H1 (cell line): ENCODE results near the gene TMEM131L. TPM values are rescaled to one million over a fixed set of nuclear protein-coding genes. Genes with fewer than 3 reads are reported as not detected.

ENCODE experiments used
- CTCF ChIA-PET: fragments of 300-600 bp; sonication (Branson Sonifier 250); formaldehyde crosslinking; loops from one replicate; lab custom pipeline; 2021; ENCODE audit not compliant: partially characterized antibody; lab: Charles Lee
- POLR2A ChIA-PET: fragments of 300-600 bp; sonication (Branson Sonifier 250); formaldehyde crosslinking; loops from one replicate; lab custom pipeline; 2021; ENCODE audit warnings: inconsistent platforms; ENCODE audit not compliant: partially characterized antibody; lab: Charles Lee
- DNase-seq, 2 experiments: peaks; one replicate each; pipeline versions ENCODE4 v3.0.0 to v3.0.0-alpha.2; 2010 to 2022; ENCODE audit warnings: low spot score in 2 of 2, low read depth in 1 of 2, mixed read lengths in 1 of 2
- FAIRE-seq: peaks from 2 replicates; lab custom pipeline; 2011; peaks lifted over from hg19 to GRCh38; lab: Jason Lieb, UNC
- H2AFZ ChIP-seq: 2 replicates; pipeline ENCODE4 v1.8.1; 2012; ENCODE audit warnings: low read length, inconsistent platforms
- H2AK5ac ChIP-seq: 2 replicates; pipeline ENCODE4 v1.6.1; 2013; ENCODE audit warnings: low read depth, low read length
- H2BK120ac ChIP-seq: replicated peaks from 2 replicates; pipeline ENCODE3; 2013; ENCODE audit warnings: low read depth, low read length, inconsistent platforms
- H2BK12ac ChIP-seq: 2 replicates; pipeline ENCODE4 v1.6.1; 2013; ENCODE audit warnings: low read depth, low read length
- H2BK15ac ChIP-seq: 2 replicates; pipeline ENCODE4 v1.6.1; 2013; ENCODE audit warnings: low read length
- H2BK20ac ChIP-seq: 2 replicates; pipeline ENCODE4 v1.6.1; 2013; ENCODE audit warnings: low read length
- H2BK5ac ChIP-seq: 2 replicates; pipeline ENCODE4 v1.6.1; 2013; ENCODE audit warnings: low read depth, low read length
- H3K14ac ChIP-seq: 2 replicates; pipeline ENCODE4 v1.6.1; 2013; ENCODE audit warnings: inconsistent platforms; ENCODE audit not compliant: insufficient read length
- H3K18ac ChIP-seq: 2 replicates; pipeline ENCODE4 v1.6.1; 2013; ENCODE audit warnings: low read length; ENCODE audit errors: extremely low read depth
- H3K23ac ChIP-seq: 2 replicates; pipeline ENCODE4 v1.6.1; 2013; ENCODE audit warnings: inconsistent platforms; ENCODE audit not compliant: insufficient read length
- H3K23me2 ChIP-seq: 2 replicates; pipeline ENCODE4 v1.6.1; 2013; ENCODE audit warnings: low read depth, low read length
- H3K27ac ChIP-seq: 2 replicates; pipeline ENCODE4 v1.6.1; 2011; ENCODE audit warnings: low read depth, low read length, inconsistent platforms
- H3K27me3 ChIP-seq, 4 experiments: replicated peaks in 1 of 4; 1 replicate in 1 of 4; 2 replicates in 3 of 4; pipeline versions ENCODE4 v1.6.1 to v1.8.1; 2011 to 2013; ENCODE audit warnings: low read length in 3 of 4, mild to moderate bottlenecking in 3 of 4, inconsistent platforms in 2 of 4, mixed read lengths in 2 of 4, moderate library complexity in 1 of 4; ENCODE audit not compliant: control insufficient read depth in 3 of 4, insufficient read depth in 3 of 4; ENCODE audit errors: extremely low read depth in 1 of 4
- H3K36me3 ChIP-seq, 4 experiments: 2 replicates each; pipeline versions ENCODE4 v1.6.1 to v1.8.1; 2011 to 2013; ENCODE audit warnings: mild to moderate bottlenecking in 4 of 4, low read length in 3 of 4, moderate library complexity in 2 of 4, control low read depth in 1 of 4, inconsistent platforms in 1 of 4; ENCODE audit not compliant: insufficient read depth in 4 of 4, control insufficient read depth in 2 of 4
- H3K4ac ChIP-seq: replicated peaks from 2 replicates; pipeline ENCODE3; 2013; ENCODE audit warnings: low read length, low read depth, mixed read lengths, inconsistent platforms; ENCODE audit not compliant: insufficient read length
- H3K4me1 ChIP-seq, 4 experiments: replicated peaks in 1 of 4; 1 replicate in 1 of 4; 2 replicates in 3 of 4; pipeline versions ENCODE4 v1.6.1 to v1.8.1; 2011 to 2013; ENCODE audit warnings: low read length in 3 of 4, inconsistent platforms in 2 of 4, mixed read lengths in 1 of 4; ENCODE audit not compliant: insufficient read depth in 4 of 4, control insufficient read depth in 3 of 4
- H3K4me2 ChIP-seq, 2 experiments: 2 replicates each; pipeline versions ENCODE4 v1.6.1 to v1.8.1; 2011 to 2013; ENCODE audit warnings: low read depth in 2 of 2, low read length in 2 of 2, control low read depth in 1 of 2, inconsistent platforms in 1 of 2, mild to moderate bottlenecking in 1 of 2; ENCODE audit not compliant: insufficient read depth in 1 of 2
- H3K4me3 ChIP-seq, 4 experiments: fragments of 200-600, 300-600 bp in 1 of 4; sonication (generic), shearing (Covaris generic), sonication (Bioruptor Twin) in 1 of 4; 2 replicates each; pipeline versions ENCODE4 v1.5.1 to v1.8.1; 2011 to 2016; ENCODE audit warnings: low read length in 4 of 4, low read depth in 3 of 4, control low read depth in 2 of 4, inconsistent platforms in 2 of 4, mild to moderate bottlenecking in 2 of 4, mixed read lengths in 1 of 4, moderate library complexity in 1 of 4; ENCODE audit not compliant: insufficient read depth in 2 of 4; ENCODE audit errors: extremely low read depth in 1 of 4
- H3K56ac ChIP-seq: replicated peaks from 2 replicates; pipeline ENCODE3; 2013; ENCODE audit warnings: low read depth, mild to moderate bottlenecking, mixed read lengths, low read length, inconsistent platforms; ENCODE audit not compliant: insufficient read length
- H3K79me1 ChIP-seq: 2 replicates; pipeline ENCODE4 v1.6.1; 2013; ENCODE audit warnings: low read depth, low read length, control low read depth
- H3K79me2 ChIP-seq, 2 experiments: 2 replicates each; pipeline versions ENCODE4 v1.6.1 to v1.8.1; 2012 to 2013; ENCODE audit warnings: low read length in 2 of 2, mild to moderate bottlenecking in 2 of 2, inconsistent platforms in 1 of 2; ENCODE audit not compliant: insufficient read depth in 2 of 2, control insufficient read depth in 1 of 2
- H3K9ac ChIP-seq, 4 experiments: replicated peaks in 1 of 4; 1 replicate in 1 of 4; 2 replicates in 3 of 4; pipeline versions ENCODE4 v1.6.1 to v1.8.1; 2011 to 2013; ENCODE audit warnings: low read depth in 3 of 4, low read length in 3 of 4, control low read depth in 2 of 4, mild to moderate bottlenecking in 2 of 4, moderate library complexity in 2 of 4, inconsistent platforms in 1 of 4; ENCODE audit errors: extremely low read depth in 1 of 4
- H3K9me3 ChIP-seq, 2 experiments: 2 replicates each; pipeline versions ENCODE4 v1.6.1 to v1.8.1; 2012 to 2013; ENCODE audit warnings: mild to moderate bottlenecking in 2 of 2, moderate library complexity in 2 of 2, control low read depth in 1 of 2, inconsistent platforms in 1 of 2, low read depth in 1 of 2, low read length in 1 of 2, mixed read lengths in 1 of 2; ENCODE audit not compliant: insufficient read depth in 2 of 2
- H4K20me1 ChIP-seq, 2 experiments: replicated peaks in 1 of 2; 2 replicates each; pipeline versions ENCODE3 to v1.8.1; 2011 to 2013; ENCODE audit warnings: inconsistent platforms in 2 of 2, low read length in 2 of 2, mild to moderate bottlenecking in 1 of 2; ENCODE audit not compliant: insufficient read depth in 2 of 2, control insufficient read depth in 1 of 2
- H4K5ac ChIP-seq: 2 replicates; pipeline ENCODE4 v1.6.1; 2013; ENCODE audit warnings: low read length, low read depth, mixed read lengths, inconsistent platforms; ENCODE audit not compliant: insufficient read length
- H4K8ac ChIP-seq: 2 replicates; pipeline ENCODE4 v1.8.0; 2013; ENCODE audit warnings: mild to moderate bottlenecking, moderate library complexity, low read length, inconsistent platforms; ENCODE audit not compliant: insufficient read depth; ENCODE audit errors: extremely low read depth
- H4K91ac ChIP-seq: replicated peaks from 2 replicates; pipeline ENCODE3; 2013; ENCODE audit warnings: low read length, mixed read lengths, inconsistent platforms; ENCODE audit not compliant: insufficient read length
- ASH2L ChIP-seq: fragments of 200-600, 300-600 bp; sonication (generic); IDR thresholded peaks from one replicate; pipeline ENCODE4 v1.7.1; 2017; ENCODE audit warnings: low read length
- CBX5 ChIP-seq: fragments of 300-800, 300-1000 bp; sonication (generic); IDR thresholded peaks from 2 replicates; pipeline ENCODE4 v1.7.1; 2016; ENCODE audit warnings: antibody characterized with exemption, low read length, low read depth
- CHD2 ChIP-seq: IDR thresholded peaks from 2 replicates; pipeline ENCODE4 v1.6.1; 2012; ENCODE audit warnings: low read length, improper control_type of control experiment
- CTCF ChIP-seq, 3 experiments: IDR thresholded peaks; 1 replicate in 2 of 3; 2 replicates in 1 of 3; pipeline versions ENCODE4 v1.5.1 to v1.6.1; 2011; ENCODE audit warnings: low read length in 3 of 3, mild to moderate bottlenecking in 3 of 3, inconsistent platforms in 2 of 3, low read depth in 1 of 3, moderate library complexity in 1 of 3; ENCODE audit not compliant: insufficient read depth in 1 of 3; ENCODE audit errors: control extremely low read depth in 1 of 3
- PHF8 ChIP-seq: fragments of 200-600 bp; sonication (generic); conservative IDR thresholded peaks from 2 replicates; pipeline ENCODE4 v1.7.1; 2012; ENCODE audit warnings: low read depth, mild to moderate bottlenecking, inconsistent platforms, low read length, moderate library complexity
- POLR2A ChIP-seq, 2 experiments: IDR thresholded peaks; 1 replicate in 1 of 2; 2 replicates in 1 of 2; pipeline ENCODE4 v1.6.1; 2011; ENCODE audit warnings: low read depth in 2 of 2, low read length in 2 of 2, mild to moderate bottlenecking in 2 of 2; ENCODE audit errors: control extremely low read depth in 1 of 2
- POLR2AphosphoS5 ChIP-seq: IDR thresholded peaks from 2 replicates; pipeline ENCODE4 v1.6.1; 2011; ENCODE audit warnings: low read depth, low read length
- SAP30 ChIP-seq: fragments of 300-600 bp; sonication (generic); IDR thresholded peaks from 2 replicates; pipeline ENCODE4 v1.7.1; 2012; ENCODE audit warnings: low read length, moderate library complexity, mild to moderate bottlenecking, inconsistent platforms; ENCODE audit not compliant: insufficient read depth, insufficient replicate concordance
- TAF7 ChIP-seq: optimal IDR thresholded peaks from 2 replicates; pipeline ENCODE3; 2011; ENCODE audit warnings: low read depth, mild to moderate bottlenecking, inconsistent platforms, low read length, moderate library complexity, borderline replicate concordance
- ZNF274 ChIP-seq: IDR thresholded peaks from 2 replicates; pipeline ENCODE4 v1.7.0; 2012; ENCODE audit warnings: low read length, borderline replicate concordance; ENCODE audit errors: extremely low read depth
- WGBS, 2 experiments: shearing (Covaris generic) in 1 of 2; methylation state at CpG; one replicate each; pipeline versions ENCODE4 v1.1.6 to v1.1.7; 2013 to 2015; ENCODE audit warnings: low lambda C conversion rate in 2 of 2, mixed read lengths in 2 of 2, inconsistent platforms in 1 of 2, low coverage in 1 of 2, missing lambda C conversion rate in 1 of 2; ENCODE audit not compliant: insufficient replicate concordance in 2 of 2, insufficient coverage in 1 of 2, insufficient read length in 1 of 2; ENCODE audit errors: extremely low coverage in 1 of 2, missing lambda C conversion rate in 1 of 2; 5-methylcytosine and 5-hydroxymethylcytosine counted together
- polyA plus RNA-seq, 7 experiments: library from polyadenylated mRNA; depleted of rRNA in 3 of 7; stranded (reverse) in 5 of 7; unstranded in 2 of 7; fragments of >200 nt in 5 of 7; fragments of 200-250 nt in 2 of 7; gene quantifications; 1 replicate in 5 of 7; 2 replicates in 1 of 7; 4 replicates in 1 of 7; pipeline versions ENCODE4 v1.2.1 to v1.2.3, GENCODE V29; 2011 to 2013; ENCODE audit warnings: missing spikeins in 2 of 7, mixed read lengths in 2 of 7
- total RNA-seq: library from RNA; stranded (reverse); fragmentation: NEBNext Ultra II Directional; extraction: Animal tissue kit (Norgen Biotek cat#: 25700); gene quantifications from 2 replicates; pipeline ENCODE4 v1.2.1, GENCODE V29; 2021

TMEM131L gene
- total and polyA plus RNA-seq, 2 of the 8 experiments (the other 6 are each of a cell fraction or from before 2014, with no cell fraction given), result 14.3 to 26.1 TPM

- Histone ChIP-seq H2AFZ (no peak overlapping the region), H4K8ac (no peak overlapping the region), H3K4me2 (no peak overlapping the region), H2BK120ac (no peak overlapping the region), H3K4me3 (no peak overlapping the region), H3K36me3 (peaks cover 0 to 12% (median 7%) of the 10 kb centered on the region in 4 experiments; a peak in 2 of 8 replicates), H3K4ac (no peak overlapping the region), H3K23ac (no peak overlapping the region), H2AK5ac (no peak overlapping the region), H2BK20ac (no peak overlapping the region), H3K56ac (no peak overlapping the region), H2BK5ac (no peak overlapping the region), H3K18ac (no peak overlapping the region), H3K79me2 (no peaks in the 10 kb centered on the region), H3K79me1 (no peaks in the 10 kb centered on the region; the same call in 1 of the 2 replicates), H3K14ac (no peak overlapping the region), H4K91ac (no peak overlapping the region), H3K27me3 (no peaks in the 10 kb centered on the region), H4K5ac (no peak overlapping the region), H4K20me1 (no peaks in the 10 kb centered on the region), H3K9me3 (no peaks in the 10 kb centered on the region), H2BK12ac (no peak overlapping the region), H2BK15ac (no peak overlapping the region), H3K4me1 (no peaks in the 10 kb centered on the region), H3K23me2 (no peaks in the 10 kb centered on the region), H3K9ac (no peak overlapping the region), H3K27ac (no peak overlapping the region)
- DNase-seq (no peak), FAIRE-seq (no peak)
- ChIA-PET POLR2A (no interaction called here), CTCF (interaction anchor here (0.9 to 1.0 kb wide), 2 partner anchors 39 to 76 kb away, joined by 3 read pairs; no protein-coding TSS in a partner anchor)
- 80% methylated on average over 5 of the region's 5 CpGs; no CpG with 5 or more reads in 1 of the 2 experiments for WGBS, 2 experiments
- TF ChIP-seq PHF8 (no peak), SAP30 (no peak), POLR2AphosphoS5 (no peak), TAF7 (no peak), CHD2 (no peak), ASH2L (no peak), CBX5 (no peak), ZNF274 (no peak), CTCF (IDR thresholded peaks at IDR 0.05; ENCODE audit: control extremely low read depth in 1 of 3, insufficient read depth in 1 of 3, low read depth in 1 of 3, low read length in 3 of 3) (no peak), POLR2A (IDR thresholded peaks at IDR 0.05; ENCODE audit: control extremely low read depth in 1 of 2, low read depth in 2 of 2, low read length in 2 of 2) (no peak)
Observed at GRCh38 chr4:153610623-153611376, 144.6 kb downstream of the TMEM131L start.
